Colonic mucosa (tissue), 4 donors: ENCODE data around the gene TSPAN3. TPM values are rescaled to one million over a fixed set of nuclear protein-coding genes. Genes with fewer than 3 reads are reported as not detected.
A peak's percentile ranks its signal among the peaks of the same experiment; 100 is the strongest.

Experiments used
- DNase-seq: peaks from one replicate; pipeline ENCODE4 v3.0.0-alpha.2; 2020
- H3K27ac ChIP-seq: fragments of 200-600 bp; one replicate; pipeline ENCODE4 v1.8.0; 2021
- H3K27me3 ChIP-seq: fragments of 200-600 bp; one replicate; pipeline ENCODE4 v1.8.0; 2021
- H3K36me3 ChIP-seq: fragments of 200-600 bp; one replicate; pipeline ENCODE4 v1.8.0; 2021
- H3K4me1 ChIP-seq: fragments of 200-600 bp; one replicate; pipeline ENCODE4 v1.8.0; 2021; ENCODE audit warnings: mild to moderate bottlenecking
- H3K4me3 ChIP-seq: fragments of 200-600 bp; one replicate; pipeline ENCODE4 v1.8.0; 2021
- H3K9ac ChIP-seq, 2 donors: one replicate each; pipeline ENCODE4 v1.7.0; 2013; ENCODE audit warnings: control low read depth in 2 of 2, low read depth in 2 of 2, low read length in 2 of 2
- H3K9me3 ChIP-seq: fragments of 200-600 bp; one replicate; pipeline ENCODE4 v1.8.0; 2021
- CTCF ChIP-seq: fragments of 200-600 bp; IDR thresholded peaks from one replicate; pipeline ENCODE4 v1.8.0; 2022; ENCODE audit warnings: antibody characterized with exemption, mild to moderate bottlenecking
- intact Hi-C: fragments of 100-400 bp; cut with DNase I; formaldehyde crosslinking; loops from one replicate; pipeline ENCODE4 v1.14.1; 2022
- total RNA-seq, 2 donors: library from RNA; stranded (reverse); fragmentation: NEBNext Ultra II Directional in 1 of 2; extraction: Animal tissue kit (Norgen Biotek cat#: 25700) in 1 of 2; gene quantifications; one replicate each; pipeline ENCODE4 v1.2.1, GENCODE V29; 2021
- donor health status: healthy.
- donor health status: DM: no; HTN: no; CAD: no.
- donor health status: DM: no; HTN: no; CAD: no.

TSPAN3 gene
- total RNA-seq, 2 donors from 2014 or later: 594 to 841 TPM

DNA sequence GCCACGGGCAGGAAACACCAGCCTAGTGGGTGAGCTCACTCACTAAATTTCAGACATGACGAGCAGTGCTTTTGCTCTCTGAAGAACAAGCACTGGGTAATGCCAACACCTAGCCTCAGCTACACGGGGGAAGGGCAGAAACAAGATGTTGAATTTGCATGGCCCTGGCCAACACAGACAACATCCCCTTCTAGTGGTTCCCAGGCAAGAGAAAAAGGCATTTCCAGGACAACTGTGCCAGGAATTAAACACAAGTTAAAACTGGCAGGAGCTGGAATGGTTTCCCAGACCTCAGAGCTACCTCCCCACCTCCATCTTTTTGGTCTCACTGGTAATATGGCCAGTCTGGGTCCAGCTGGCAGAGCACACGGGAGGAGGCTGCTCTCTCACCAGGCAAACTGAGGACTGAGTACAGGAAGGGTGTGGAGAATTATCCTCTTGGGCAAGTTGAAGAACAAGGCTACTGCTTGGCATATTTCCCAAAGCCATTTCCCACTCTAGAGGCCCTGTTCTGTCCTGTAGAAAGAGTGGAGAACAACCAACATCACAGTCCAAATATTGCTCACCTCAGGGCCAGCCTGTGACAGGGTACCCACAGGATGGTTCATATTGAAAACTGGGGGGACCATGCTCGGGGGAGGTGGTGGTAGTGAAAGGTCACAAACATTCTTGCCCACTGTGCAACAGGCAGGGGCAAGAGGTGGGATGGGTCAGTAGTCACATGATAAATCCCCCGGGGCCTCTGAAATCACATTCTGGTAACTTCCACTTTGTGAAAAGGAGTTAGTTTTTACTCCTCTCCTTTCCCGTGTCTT lies 26.5 kb downstream of the TSPAN3 start:
- Histone ChIP-seq H3K27me3 (no peaks in the 10 kb centered on the region), H3K4me3 (no peak overlapping the region), H3K27ac (no peak overlapping the region), H3K9ac (no peak overlapping the region), H3K4me1 (no peaks in the 10 kb centered on the region), H3K9me3 (no peaks in the 10 kb centered on the region), H3K36me3 (no peaks in the 10 kb centered on the region)
- no peak for DNase-seq
- TF ChIP-seq CTCF: no peak
- intact Hi-C loops: no loop called here

- no peaks in the 10 kb centered on the region for H3K4me1 ChIP-seq
- no peak overlapping the region for H3K4me3 ChIP-seq
- TF ChIP-seq CTCF: no peak
- no peaks in the 10 kb centered on the region for H3K36me3 ChIP-seq
- intact Hi-C loops: no loop called here
- H3K27me3 ChIP-seq: no peaks in the 10 kb centered on the region
- no peak overlapping the region for H3K9ac ChIP-seq
- DNase-seq: peak; percentile 16
- no peak overlapping the region for H3K27ac ChIP-seq
- H3K9me3 ChIP-seq: no peaks in the 10 kb centered on the region
These were observed 27.7 kb downstream of the TSPAN3 start for GRCh38 chr15:77042955-77043920.

- Histone ChIP-seq H3K9me3 (no peaks in the 10 kb centered on the region), H3K9ac (no peak overlapping the region), H3K27ac (no peak overlapping the region), H3K27me3 (no peaks in the 10 kb centered on the region), H3K4me1 (no peaks in the 10 kb centered on the region), H3K36me3 (no peaks in the 10 kb centered on the region), H3K4me3 (no peak overlapping the region)
- peak; percentile 16 for DNase-seq
- TF ChIP-seq CTCF: no peak
- intact Hi-C loops: no loop called here
These were observed 28.5 kb downstream of the TSPAN3 start for GRCh38 chr15:77042245-77042919.

GRCh38 chr15:77040673-77041072 lies 30.2 kb downstream of the TSPAN3 start:
- no peak for TF ChIP-seq CTCF
- no peak overlapping the region for H3K27ac ChIP-seq
- intact Hi-C loops: no loop called here
- peaks cover 6% of the 10 kb centered on the region for H3K36me3 ChIP-seq
- no peak overlapping the region for H3K9ac ChIP-seq
- no peaks in the 10 kb centered on the region for H3K27me3 ChIP-seq
- no peaks in the 10 kb centered on the region for H3K9me3 ChIP-seq
- no peaks in the 10 kb centered on the region for H3K4me1 ChIP-seq
- no peak overlapping the region for H3K4me3 ChIP-seq
- DNase-seq: no peak

DNA sequence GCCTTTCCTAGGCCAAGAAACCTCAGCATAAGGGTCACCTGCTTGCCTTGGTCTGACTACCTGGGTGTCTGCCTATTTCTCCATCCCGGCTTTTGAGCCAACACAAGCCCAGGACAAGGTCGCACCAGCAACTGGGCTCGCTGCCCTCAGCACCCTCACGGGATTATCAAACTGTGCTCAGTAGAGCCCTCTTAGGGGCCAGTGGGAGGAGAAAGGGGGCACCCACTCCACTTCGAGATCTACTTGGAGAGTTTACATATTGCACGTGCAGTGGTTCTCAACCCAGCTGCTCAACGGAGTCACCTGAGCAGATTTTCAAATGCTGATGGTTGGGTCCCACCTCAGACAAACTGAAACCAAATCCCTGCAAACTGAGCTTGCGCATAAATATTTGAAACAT lies 31.1 kb downstream of the TSPAN3 start:
- intact Hi-C loops: no loop called here
- H3K36me3 ChIP-seq: peaks cover 6% of the 10 kb centered on the region
- TF ChIP-seq CTCF: no peak

More for the DNA sequence above, 31.1 kb downstream of the TSPAN3 start:
- H3K9ac ChIP-seq: no peak overlapping the region
- H3K9me3 ChIP-seq: no peaks in the 10 kb centered on the region
- H3K27me3 ChIP-seq: no peaks in the 10 kb centered on the region
- no peaks in the 10 kb centered on the region for H3K4me1 ChIP-seq
- no peak overlapping the region for H3K4me3 ChIP-seq
- H3K27ac ChIP-seq: no peak overlapping the region
- DNase-seq: no peak
